ENCODE data around the gene GALNTL6.
"Not testable (repeated sequence)": the region's sequence is repeated elsewhere in the genome, so short reads cannot be mapped to it uniquely, and the experiment has no call there.

GALNTL6 gene

GRCh38 chr4:172750910-172751309, 937.7 kb downstream of the GALNTL6 start:
- no peak for DNase-seq (ENCODE audit: low read depth)

GRCh38 chr4:172751550-172751949, 938.3 kb downstream of the GALNTL6 start:
- no peak for DNase-seq (ENCODE audit: low read depth)

GRCh38 chr4:172758586-172759340, 945.6 kb downstream of the GALNTL6 start:
- no peak for DNase-seq (ENCODE audit: low read depth)

- DNase-seq (ENCODE audit: low read depth), result no peak
These were observed 947.3 kb downstream of the GALNTL6 start for GRCh38 chr4:172760512-172760911.

- DNase-seq (ENCODE audit: low read depth), result no peak
These were observed 949.7 kb downstream of the GALNTL6 start for GRCh38 chr4:172762895-172763294.

GRCh38 chr4:172770787-172771186, 957.6 kb downstream of the GALNTL6 start:
- no peak for DNase-seq (ENCODE audit: low read depth)

- DNase-seq (ENCODE audit: low read depth), result no peak
These were observed 959.6 kb downstream of the GALNTL6 start for GRCh38 chr4:172772781-172773180.

GRCh38 chr4:172776203-172776861, 963.1 kb downstream of the GALNTL6 start:
- DNase-seq (ENCODE audit: low read depth), result no peak

GRCh38 chr4:172777729-172778431, 964.7 kb downstream of the GALNTL6 start:
- DNase-seq (ENCODE audit: low read depth), result no peak

GRCh38 chr4:172778583-172778982, 965.4 kb downstream of the GALNTL6 start:
- no peak for DNase-seq (ENCODE audit: low read depth)

- no peak for DNase-seq (ENCODE audit: low read depth)
These were observed 967.4 kb downstream of the GALNTL6 start for GRCh38 chr4:172780566-172781081.

- no peak for DNase-seq (ENCODE audit: low read depth)
These were observed 972.4 kb downstream of the GALNTL6 start for GRCh38 chr4:172785613-172786012.

- DNase-seq (ENCODE audit: low read depth), result no peak
These were observed 973.0 kb downstream of the GALNTL6 start for GRCh38 chr4:172786039-172786792.

GRCh38 chr4:172787111-172787510, 973.9 kb downstream of the GALNTL6 start:
- DNase-seq (ENCODE audit: low read depth), result no peak

- no peak for DNase-seq (ENCODE audit: low read depth)
These were observed 978.6 kb downstream of the GALNTL6 start for GRCh38 chr4:172791841-172792240.

- DNase-seq (ENCODE audit: low read depth), result no peak
These were observed 980.5 kb downstream of the GALNTL6 start for GRCh38 chr4:172793565-172794306.

- DNase-seq (ENCODE audit: low read depth), result no peak
These were observed 981.1 kb downstream of the GALNTL6 start for GRCh38 chr4:172794307-172794703.

- not testable (repeated sequence) for DNase-seq (ENCODE audit: low read depth)
These were observed 984.1 kb downstream of the GALNTL6 start for GRCh38 chr4:172797281-172797680.

GRCh38 chr4:172802032-172802431, 988.8 kb downstream of the GALNTL6 start:
- DNase-seq (ENCODE audit: low read depth), result no peak

GRCh38 chr4:172806841-172807240, 993.6 kb downstream of the GALNTL6 start:
- no peak for DNase-seq (ENCODE audit: low read depth)

GRCh38 chr4:172808196-172808595, 995.0 kb downstream of the GALNTL6 start:
- DNase-seq (ENCODE audit: low read depth), result no peak
